ENCODE data around the gene CBLB.

DNA sequence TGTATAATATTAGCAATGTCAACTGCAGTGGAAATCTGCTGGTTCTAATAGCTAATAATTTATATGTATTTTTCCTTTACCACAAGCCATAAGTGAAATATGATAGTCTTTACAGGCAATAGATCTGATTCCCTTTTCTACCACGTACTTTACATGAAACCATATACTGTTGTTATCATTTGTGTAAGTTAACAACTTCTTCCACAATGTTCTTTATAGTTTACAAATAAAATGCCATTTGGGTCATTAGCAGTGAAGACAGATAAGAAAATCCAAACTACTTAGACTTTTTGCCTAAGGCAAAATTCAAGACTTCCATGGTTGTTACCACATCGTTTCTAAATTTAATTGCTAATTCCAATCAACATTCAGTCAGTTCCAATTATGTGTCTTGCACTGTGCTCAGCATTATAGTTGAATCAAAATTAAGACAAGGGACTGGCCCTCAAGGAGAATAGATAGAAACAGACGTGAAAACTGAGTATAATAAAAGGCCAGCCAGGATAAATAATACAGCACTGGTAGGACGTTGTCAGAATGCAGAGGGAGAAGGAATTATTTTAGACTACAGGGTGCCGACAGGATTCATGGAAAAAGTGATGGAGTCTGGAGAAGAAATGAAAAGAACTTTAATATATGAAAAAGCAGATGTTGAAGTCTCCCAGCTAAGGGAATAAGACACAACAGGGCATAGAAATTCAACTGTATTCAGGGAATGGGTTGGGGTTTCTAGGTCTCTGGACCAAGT lies 252.3 kb downstream of the CBLB start:
- TF ChIP-seq, protein P1, sequence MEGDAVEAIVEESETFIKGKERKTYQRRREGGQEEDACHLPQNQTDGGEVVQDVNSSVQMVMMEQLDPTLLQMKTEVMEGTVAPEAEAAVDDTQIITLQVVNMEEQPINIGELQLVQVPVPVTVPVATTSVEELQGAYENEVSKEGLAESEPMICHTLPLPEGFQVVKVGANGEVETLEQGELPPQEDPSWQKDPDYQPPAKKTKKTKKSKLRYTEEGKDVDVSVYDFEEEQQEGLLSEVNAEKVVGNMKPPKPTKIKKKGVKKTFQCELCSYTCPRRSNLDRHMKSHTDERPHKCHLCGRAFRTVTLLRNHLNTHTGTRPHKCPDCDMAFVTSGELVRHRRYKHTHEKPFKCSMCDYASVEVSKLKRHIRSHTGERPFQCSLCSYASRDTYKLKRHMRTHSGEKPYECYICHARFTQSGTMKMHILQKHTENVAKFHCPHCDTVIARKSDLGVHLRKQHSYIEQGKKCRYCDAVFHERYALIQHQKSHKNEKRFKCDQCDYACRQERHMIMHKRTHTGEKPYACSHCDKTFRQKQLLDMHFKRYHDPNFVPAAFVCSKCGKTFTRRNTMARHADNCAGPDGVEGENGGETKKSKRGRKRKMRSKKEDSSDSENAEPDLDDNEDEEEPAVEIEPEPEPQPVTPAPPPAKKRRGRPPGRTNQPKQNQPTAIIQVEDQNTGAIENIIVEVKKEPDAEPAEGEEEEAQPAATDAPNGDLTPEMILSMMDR (IDR thresholded peaks at IDR 0.05) = no peak
- TF ChIP-seq POLR2A (IDR thresholded peaks at IDR 0.05) = no peak

Data from adrenal gland (tissue), 5 donors.